ENCODE results near the gene DPP10.

Gene DPP10

GRCh38 chr2:114609203-114609602, 166.8 kb downstream of the DPP10 start:
- DNase-seq (ENCODE audit: low spot score): no peak

- no peak for DNase-seq (ENCODE audit: low spot score)
Measured at GRCh38 chr2:114609801-114610200, 167.4 kb downstream of the DPP10 start.

- no peak for DNase-seq (ENCODE audit: low spot score)
Measured at GRCh38 chr2:114610677-114611076, 168.2 kb downstream of the DPP10 start.

DNA sequence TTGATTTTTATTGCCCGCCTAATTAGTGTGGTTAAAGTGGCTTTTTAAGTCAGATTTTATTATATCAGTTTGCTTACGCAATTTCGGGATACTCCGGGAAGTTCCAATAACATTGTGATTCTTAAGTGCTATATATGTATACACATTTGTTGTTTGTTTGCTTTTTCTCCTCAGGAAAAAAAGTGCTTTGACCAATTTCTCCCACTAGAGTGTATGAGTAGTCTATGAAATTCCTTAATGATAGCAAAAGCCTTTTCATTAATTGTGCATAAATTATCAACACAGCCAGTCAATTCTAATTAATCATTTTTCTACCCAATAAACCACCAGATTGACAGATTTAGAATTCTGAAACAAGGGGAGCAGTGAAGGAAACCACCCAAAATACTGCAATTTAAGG, 172.2 kb downstream of the DPP10 start:
- no peak for DNase-seq (ENCODE audit: low spot score)

DNA sequence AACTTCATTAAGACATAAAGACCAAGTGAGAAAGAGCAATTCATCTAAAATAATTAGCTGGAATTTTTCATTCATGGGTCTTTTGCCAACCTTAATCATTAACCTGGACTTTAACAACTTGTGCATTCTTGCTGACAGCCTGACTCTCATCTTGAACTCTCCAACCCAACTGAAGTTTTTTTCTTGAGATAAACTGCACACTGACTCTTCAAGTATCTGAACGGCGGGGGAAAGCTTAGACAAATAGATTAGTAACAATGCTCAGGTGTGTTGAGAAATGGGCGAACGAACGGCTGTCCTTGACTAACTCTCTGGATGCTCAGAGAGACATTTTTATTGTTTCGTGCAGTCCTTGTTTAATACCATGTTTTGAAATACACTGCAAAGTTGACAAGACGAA, 186.0 kb downstream of the DPP10 start:
- no peak for DNase-seq (ENCODE audit: low spot score)

DNA sequence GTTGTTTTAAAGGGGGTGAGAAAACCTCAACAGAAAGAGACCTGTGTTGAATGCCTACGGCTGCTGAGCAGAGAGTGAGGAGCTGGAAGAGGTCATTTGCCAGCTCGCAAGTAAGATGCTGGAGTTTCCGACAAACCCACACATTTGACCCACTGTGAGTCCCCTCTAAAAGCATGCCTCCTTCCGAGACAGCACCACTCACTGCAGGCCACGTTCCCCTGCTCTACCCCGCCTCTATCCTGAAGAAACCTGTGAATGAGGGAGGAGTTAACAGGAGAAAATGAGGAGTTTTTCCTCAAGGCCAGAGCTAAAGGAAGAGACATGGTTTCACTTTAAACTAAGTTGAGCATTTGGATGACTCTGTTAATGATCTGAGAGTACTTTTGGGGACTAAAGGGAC, 188.7 kb downstream of the DPP10 start:
- no peak for DNase-seq (ENCODE audit: low spot score)

GRCh38 chr2:114642166-114642770, 199.8 kb downstream of the DPP10 start:
- no peak for DNase-seq (ENCODE audit: low spot score)

GRCh38 chr2:114642988-114643553, 200.6 kb downstream of the DPP10 start:
- DNase-seq (ENCODE audit: low spot score): no peak

DNA sequence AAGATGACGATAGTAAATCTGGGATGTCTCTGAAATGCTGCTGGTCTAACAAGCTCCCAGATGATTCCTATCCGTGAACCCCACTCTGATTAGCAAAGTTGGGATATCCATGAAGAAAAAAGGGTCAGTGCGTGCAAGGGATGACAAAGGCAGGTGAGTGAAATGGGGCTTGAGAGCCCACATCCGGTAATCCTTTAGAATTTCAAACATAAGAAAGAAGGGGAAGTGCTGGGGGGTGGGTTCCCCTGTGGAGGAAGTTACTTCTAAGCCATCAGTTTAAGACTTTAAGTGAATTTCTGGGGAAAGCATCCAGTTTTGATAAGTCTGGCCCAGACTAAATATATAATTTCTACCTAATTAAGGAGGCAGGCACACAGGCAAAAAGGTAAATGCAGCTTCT, 209.5 kb downstream of the DPP10 start:
- no peak for DNase-seq (ENCODE audit: low spot score)

DNA sequence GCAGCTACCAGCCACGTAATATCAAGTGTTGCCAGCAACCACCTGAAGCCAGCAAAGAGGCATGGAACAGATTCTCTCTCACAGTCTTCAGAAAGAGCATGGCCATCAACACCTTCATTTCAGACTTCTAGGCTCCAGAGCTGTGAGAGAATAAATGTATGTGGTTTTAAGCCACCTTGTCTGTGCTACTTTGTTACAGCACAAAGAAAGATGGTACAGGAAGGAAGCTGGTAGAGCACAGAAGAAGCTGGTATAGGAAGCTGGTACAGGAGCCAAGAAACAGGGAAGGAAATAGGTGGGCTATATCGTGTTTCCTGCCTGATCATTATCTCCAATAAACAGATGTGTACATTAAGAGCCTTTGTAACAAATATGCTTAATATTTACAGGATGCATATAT, 217.4 kb downstream of the DPP10 start:
- DNase-seq (ENCODE audit: low spot score): no peak

GRCh38 chr2:114661971-114662939, 219.8 kb downstream of the DPP10 start:
- DNase-seq (ENCODE audit: low spot score): no peak

DNA sequence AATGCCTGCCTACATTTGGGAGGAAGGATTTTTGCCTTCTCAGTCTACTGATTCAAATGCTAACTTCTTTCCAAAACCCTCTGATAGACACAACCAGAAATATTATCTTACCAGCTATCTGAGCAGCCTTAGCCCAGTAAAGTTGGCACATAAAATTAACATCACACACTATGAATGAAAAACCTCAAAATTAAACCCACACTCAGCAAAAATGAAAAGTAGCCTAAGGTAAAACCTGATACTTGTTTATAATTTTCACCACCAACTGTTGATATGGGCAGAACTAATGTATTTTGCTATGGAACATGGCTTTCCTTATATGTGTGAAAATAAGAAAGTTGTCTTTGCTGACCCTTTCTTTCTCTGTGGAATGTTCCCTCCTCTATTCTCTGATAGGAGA, 226.0 kb downstream of the DPP10 start:
- no peak for DNase-seq (ENCODE audit: low spot score)

DNA sequence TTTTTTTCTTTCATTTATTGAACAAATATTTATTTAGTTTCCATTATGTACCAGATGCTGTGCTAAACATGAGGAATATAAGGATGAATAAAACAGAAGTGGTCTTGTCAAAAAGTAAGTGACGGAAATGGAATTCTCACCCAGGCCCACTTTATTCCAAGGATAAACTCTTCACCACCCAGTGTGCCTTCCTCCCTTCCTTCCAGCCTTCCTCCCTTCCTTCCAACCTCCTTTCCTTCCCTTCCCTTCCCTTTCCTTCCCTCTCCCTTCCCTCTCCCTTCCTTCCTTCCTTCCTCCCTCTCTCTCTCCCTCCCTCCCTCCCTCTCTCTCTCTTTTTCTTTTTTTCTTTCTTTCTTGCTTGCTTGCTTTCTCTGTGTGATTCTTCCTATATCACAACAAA, 240.8 kb downstream of the DPP10 start:
- DNase-seq (ENCODE audit: low spot score): no peak

DNA sequence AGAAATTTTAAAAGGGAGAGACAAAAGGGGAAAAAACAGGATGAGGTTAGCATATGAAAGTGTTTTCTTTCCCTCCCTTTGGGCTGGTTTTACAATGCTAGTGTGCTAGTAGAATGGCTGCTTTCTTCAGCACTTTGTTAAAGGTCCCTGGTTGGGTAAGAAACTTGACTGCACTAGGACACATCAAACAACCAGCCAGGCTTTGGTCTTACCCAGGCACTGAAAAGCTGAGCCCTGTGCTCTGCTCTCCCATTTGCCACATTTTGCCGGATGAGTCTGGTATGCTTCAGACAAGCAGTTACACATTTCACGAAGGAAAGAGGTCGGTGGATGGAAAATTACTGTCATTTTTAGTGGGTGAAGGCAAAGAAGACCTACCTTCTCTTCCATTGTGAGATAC, 242.0 kb downstream of the DPP10 start:
- DNase-seq (ENCODE audit: low spot score): no peak

DNA sequence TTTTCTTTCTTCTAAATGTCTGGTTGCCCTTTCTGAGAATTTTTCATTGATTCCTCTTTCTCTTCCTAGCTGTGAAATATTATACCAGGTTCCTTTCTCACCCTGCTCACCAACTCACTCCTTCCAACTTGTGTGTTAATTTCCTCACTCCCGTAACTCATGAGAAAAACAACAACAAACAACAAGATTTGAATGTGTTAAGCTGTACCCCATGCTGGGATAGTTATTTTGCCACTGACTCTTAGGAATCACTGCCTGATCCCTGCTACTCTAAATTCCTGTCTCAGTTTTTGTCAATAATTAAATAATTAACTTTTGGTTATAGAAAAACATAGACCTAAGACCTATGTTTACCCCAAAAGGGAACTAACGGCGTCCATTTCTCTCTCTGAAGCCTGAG, 242.7 kb downstream of the DPP10 start:
- DNase-seq (ENCODE audit: low spot score): no peak

GRCh38 chr2:114688241-114688640, 245.8 kb downstream of the DPP10 start:
- DNase-seq (ENCODE audit: low spot score): no peak

GRCh38 chr2:114698520-114698919, 256.1 kb downstream of the DPP10 start:
- no peak for DNase-seq (ENCODE audit: low spot score)

GRCh38 chr2:114699423-114699944, 257.0 kb downstream of the DPP10 start:
- DNase-seq (ENCODE audit: low spot score): no peak

DNA sequence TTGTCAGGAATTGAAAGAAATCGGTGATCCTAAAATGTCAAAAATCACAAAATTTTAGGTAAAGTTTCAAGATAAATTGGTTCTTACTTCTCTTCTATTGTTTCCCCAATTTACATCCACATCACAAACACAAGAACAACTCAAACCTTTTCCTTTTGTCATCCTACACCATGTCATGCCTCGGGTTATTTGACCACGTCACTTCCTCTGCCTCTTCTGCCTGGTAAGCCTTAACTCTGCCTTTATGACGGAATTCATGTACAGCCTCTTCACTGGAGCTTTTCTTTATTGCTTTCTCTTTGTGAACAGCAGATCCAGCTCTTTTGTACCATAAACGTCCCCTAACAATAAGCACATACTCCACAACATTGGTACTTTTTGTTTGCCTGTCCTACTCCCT, 258.0 kb downstream of the DPP10 start:
- DNase-seq (ENCODE audit: low spot score): no peak

DNA sequence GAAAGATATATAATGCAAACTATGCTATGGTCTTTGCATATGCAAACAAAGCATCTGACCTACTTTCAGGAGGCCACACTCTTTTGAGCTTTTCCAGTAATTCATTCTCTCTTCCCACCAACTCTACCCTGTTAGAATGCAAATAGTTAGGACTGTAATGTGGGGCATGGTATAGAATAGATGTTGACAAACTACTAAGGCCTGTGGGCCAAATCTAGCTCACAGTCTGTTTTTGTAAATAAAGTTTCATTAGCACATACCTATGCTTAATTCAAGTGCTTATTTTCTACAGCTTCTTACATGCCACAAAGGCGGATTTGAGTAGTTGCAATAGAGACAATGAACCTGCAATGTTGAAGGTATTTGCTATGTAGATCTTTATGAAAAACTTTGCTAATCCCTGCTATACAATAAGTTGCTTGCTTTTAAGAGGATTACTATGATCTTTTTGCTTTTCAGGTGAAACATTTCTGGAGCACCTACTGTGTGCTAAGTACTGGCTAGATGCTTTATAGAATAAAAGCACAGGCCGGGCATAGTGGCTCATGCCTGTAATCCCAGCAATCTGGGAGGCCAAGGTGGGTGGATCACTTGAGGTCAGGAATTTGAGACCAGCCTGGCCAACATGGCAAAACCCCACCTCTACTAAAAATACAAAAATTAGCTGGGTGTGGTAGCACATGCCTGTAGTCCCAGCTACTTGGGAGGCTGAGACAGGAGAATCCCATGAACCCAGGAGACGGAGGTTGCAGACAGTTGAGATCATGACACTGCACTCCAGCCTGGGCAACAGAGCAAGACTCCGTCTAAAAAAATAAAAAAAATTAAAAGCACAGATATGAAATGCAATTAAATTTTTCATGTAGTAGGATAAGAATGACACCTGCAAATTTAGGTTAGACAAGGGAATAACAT, 267.8 kb downstream of the DPP10 start:
- no peak for DNase-seq (ENCODE audit: low spot score)

GRCh38 chr2:114714313-114714712, 271.9 kb downstream of the DPP10 start:
- DNase-seq (ENCODE audit: low spot score): no peak

DNA sequence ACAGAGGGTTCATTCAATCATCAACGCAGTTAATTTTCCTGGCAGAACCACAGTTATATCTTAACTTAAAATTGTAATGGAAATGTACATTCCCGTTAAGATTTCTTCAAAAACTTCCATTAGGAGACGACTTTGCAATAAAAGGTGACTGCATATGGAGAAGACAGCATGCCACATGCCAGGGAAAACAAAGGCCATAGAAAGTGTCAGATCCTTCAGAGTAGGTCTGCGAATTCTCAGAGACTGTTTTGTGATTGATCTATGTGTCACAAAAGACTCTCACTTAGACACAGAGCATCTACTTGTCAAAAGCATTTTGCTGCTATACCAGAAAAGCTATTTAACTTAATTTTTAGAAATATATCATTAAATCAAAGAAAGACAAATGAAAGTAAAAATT, 274.6 kb downstream of the DPP10 start:
- DNase-seq (ENCODE audit: low spot score): no peak

All from cerebellar cortex (tissue), 1 donor.